DMS53 (cell line): ENCODE data around the gene ZC3H7B.
"Not testable (repeated sequence)": the region's sequence is repeated elsewhere in the genome, so short reads cannot be mapped to it uniquely, and the experiment has no call there.

ENCODE experiments used
- DNase-seq: peaks from one replicate; lab custom pipeline; 2025; lab: John Stamatoyannopoulos, UW

Gene ZC3H7B

DNA sequence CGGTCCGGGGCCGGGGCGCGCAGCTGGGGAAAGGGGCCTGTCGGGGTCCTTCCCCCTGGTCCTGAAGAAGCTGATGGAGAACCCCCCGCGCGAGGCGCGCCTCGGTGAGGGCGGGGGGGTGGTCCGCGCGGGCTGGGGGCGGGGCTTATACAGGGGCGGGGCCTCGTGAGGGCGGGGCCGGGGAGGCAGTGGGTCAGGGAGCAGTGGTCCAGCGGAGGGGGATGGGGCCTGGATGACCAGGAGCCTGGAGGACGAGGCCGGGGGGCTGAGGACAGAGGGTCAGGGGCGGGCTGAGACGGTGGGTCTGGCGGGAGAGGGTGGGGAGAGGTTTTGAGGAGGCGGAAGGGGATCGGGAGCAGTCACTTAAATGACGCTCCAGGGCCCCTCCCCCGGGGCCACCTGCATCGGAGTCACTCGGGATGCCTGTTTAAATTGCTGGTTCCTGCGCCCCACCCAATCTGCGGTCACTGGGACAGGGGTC is 80.8 kb downstream of the ZC3H7B start:
- peak; percentile 78 for DNase-seq

- no peak for DNase-seq
These were observed 81.3 kb downstream of the ZC3H7B start for GRCh38 chr22:41382610-41383009.

DNA sequence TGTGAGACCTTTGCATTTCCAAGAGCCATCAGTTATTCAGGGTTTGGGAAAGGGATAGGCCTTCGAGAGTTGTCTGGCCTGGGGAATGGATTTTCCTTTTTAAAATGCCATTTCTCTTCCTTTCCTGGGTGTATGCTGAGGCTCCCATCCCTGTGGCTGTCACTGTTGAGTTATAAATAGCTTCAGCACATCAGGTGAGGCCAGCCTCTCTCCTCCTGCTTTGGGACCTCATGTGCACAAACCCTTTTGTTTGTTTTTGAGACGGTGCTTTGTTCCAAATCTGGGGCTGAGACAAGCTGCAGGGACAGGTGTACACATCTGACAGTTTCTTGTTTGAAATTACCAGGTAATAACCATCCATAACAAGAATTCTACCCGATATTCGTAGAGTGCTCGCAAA is 81.8 kb downstream of the ZC3H7B start:
- DNase-seq, result peak; percentile 34

DNA sequence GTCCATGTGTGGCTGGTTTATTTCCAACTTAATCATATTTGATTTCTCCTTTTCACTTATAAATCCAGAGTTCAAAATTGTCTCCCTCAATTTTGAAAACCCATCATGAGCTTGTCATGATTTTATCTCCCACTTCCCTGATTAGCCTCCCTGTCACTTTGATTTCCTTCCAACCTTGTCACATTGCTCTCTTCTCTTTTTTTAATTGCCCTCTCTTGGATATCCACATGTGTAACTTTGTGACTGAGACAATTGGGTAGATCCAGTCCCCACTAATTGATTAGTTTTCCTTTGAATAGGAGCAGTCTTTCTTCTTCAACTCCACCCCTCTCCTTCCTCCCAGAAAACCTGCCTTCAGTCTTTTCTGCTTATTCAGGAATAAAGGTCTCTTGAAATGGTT is 82.8 kb downstream of the ZC3H7B start:
- no peak for DNase-seq

DNA sequence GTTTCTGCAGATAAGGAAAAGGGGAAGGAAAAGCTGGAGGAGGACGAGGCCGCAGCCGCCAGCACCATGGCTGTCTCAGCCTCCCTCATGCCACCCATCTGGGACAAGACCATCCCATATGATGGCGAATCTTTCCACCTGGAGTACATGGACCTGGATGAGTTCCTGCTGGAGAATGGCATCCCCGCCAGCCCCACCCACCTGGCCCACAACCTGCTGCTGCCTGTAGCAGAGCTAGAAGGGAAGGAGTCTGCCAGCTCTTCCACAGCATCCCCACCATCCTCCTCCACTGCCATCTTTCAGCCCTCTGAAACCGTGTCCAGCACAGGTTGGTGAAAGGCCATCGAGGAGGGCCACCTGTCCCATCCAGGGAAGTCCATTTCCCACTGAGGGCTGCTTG is 86.0 kb downstream of the ZC3H7B start:
- no peak for DNase-seq

- no peak for DNase-seq
These were observed 92.7 kb downstream of the ZC3H7B start for GRCh38 chr22:41394012-41394356.

DNA sequence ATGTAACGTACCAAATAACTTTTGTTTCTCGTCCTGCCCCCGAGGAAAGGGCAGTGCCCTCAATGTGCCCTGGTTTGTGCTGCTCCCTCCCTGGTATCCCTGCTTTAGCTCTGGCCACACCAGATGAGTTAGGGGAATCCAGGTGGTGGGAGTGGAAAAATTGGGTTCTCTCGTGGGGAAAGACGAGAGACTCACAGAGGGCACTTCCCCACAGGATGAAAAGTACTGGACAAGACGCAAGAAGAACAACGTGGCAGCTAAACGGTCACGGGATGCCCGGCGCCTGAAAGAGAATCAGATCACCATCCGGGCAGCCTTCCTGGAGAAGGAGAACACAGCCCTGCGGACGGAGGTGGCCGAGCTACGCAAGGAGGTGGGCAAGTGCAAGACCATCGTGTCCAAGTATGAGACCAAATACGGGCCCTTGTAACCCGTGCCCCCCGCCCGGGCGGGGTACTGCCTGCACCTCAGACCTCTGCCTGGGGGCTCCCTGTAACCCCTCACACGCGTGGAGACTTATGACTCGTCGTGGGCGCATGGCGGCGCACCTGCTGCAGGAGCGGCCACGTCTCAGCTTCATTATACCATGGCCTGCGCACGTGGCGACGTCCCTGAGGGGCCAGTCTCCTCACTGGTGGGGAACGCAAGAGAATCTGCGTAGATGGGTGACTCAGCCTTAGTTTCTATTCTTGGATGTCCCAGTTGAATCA is 94.4 kb downstream of the ZC3H7B start:
- no peak for DNase-seq

- no peak for DNase-seq
These were observed 96.0 kb downstream of the ZC3H7B start for GRCh38 chr22:41397143-41397811.

- DNase-seq, result no peak
These were observed 97.6 kb downstream of the ZC3H7B start for GRCh38 chr22:41398921-41399320.

GRCh38 chr22:41401781-41402648 is 100.7 kb downstream of the ZC3H7B start:
- DNase-seq, result peak; percentile 88

GRCh38 chr22:41402851-41403250 is 101.5 kb downstream of the ZC3H7B start:
- DNase-seq, result not testable (repeated sequence)

DNA sequence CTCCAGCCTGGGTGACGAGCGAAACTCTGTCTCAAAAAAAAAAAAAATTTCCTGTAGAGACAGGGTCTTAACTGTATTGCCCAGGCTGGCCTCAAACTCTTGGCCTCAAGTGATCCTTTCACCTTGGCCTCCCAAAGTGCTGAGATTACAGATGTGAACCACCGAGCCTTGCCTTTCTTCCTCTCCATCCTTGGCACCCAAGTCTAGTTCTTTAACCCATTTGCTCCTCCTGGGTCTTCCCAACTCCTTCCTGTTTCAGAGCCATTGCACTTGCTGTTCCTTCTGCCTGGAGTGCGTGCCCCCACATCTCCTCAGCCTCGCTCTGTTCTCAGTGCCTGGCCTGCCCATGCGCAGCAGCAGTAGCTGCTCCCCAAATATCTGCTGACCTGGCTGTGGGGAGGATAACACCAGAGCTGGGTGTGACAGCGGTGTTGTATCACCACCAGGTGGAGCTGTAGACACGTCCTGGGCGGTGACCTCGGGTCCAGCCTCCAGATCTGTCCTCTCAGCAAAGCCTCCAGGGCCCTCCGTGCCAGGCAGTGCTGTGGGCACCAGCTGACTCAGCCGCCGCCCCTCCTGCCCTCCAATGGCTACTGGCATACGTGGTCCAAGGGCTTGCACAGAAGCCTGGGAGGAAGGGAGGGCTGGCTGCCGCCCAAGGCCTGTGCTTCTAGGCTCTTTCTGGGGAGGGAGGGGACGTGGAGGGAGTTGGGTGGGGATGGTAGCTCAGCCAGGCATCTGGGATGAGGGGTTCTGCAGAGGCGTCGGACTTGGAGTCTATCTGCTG is 102.4 kb downstream of the ZC3H7B start:
- peak; percentile 89 for DNase-seq

- DNase-seq, result no peak
These were observed 104.3 kb downstream of the ZC3H7B start for GRCh38 chr22:41405588-41405987.

DNA sequence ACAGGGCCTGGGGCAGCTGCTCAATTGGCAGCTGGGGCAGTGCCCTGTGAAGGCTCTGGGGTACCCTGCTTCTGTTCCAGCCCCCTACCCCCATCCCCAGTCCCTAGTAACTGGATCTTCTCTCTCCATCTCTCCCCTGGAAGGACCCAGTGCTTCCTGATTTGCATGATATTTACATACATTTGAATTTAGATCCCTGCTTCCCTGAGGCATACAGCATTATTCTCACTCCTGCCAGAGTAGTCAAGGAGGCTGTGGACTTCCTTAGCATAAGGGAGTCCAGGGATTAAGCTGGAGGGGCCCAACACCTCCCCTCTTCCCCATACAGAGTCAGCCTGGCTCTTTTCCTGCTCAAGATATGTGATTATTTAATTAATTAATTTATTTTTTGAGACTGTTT is 105.1 kb downstream of the ZC3H7B start:
- no peak for DNase-seq

GRCh38 chr22:41407433-41407832 is 106.1 kb downstream of the ZC3H7B start:
- DNase-seq, result no peak

- DNase-seq, result no peak
These were observed 107.3 kb downstream of the ZC3H7B start for GRCh38 chr22:41408665-41409064.
